Lung (tissue), 12 donors: ENCODE results near the gene MBD3. TPM values are rescaled to one million over a fixed set of nuclear protein-coding genes. Genes with fewer than 3 reads are reported as not detected.

Experiments
- ATAC-seq: fragments of 200-7000 bp; cut with Tn5 transposase; one replicate; pipeline ENCODE4 v1.9.1; 2020; ENCODE audit warnings: moderate number of reproducible peaks; ENCODE audit not compliant: insufficient read depth, low FRiP score
- DNase-seq, 3 donors: peaks; one replicate each; pipeline ENCODE4 v3.0.0-alpha.2; 2013 to 2017
- H3K27ac ChIP-seq, 2 donors: one replicate each; pipeline ENCODE4 v1.5.1; 2013; ENCODE audit warnings: mild to moderate bottlenecking in 2 of 2, moderate library complexity in 2 of 2, control low read depth in 1 of 2, inconsistent platforms in 1 of 2, low read depth in 1 of 2, low read length in 1 of 2
- H3K27me3 ChIP-seq, 3 donors: one replicate each; pipeline ENCODE4 v1.5.1; 2013; ENCODE audit warnings: low read length in 2 of 3; ENCODE audit not compliant: control insufficient read depth in 3 of 3, insufficient read depth in 3 of 3
- H3K36me3 ChIP-seq, 4 donors: one replicate each; pipeline ENCODE4 v1.5.1; 2013; ENCODE audit warnings: low read length in 4 of 4, mild to moderate bottlenecking in 1 of 4, moderate library complexity in 1 of 4; ENCODE audit not compliant: control insufficient read depth in 4 of 4, insufficient read depth in 4 of 4
- H3K4me1 ChIP-seq, 5 donors: one replicate each; pipeline ENCODE4 v1.5.1; 2013; ENCODE audit warnings: low read length in 5 of 5, mild to moderate bottlenecking in 2 of 5, moderate library complexity in 1 of 5; ENCODE audit not compliant: control insufficient read depth in 5 of 5, insufficient read depth in 5 of 5
- H3K4me3 ChIP-seq: one replicate; pipeline ENCODE4 v1.5.1; 2013; ENCODE audit warnings: mild to moderate bottlenecking, control low read depth, moderate library complexity
- H3K9ac ChIP-seq, 2 donors: one replicate each; pipeline ENCODE4 v1.5.1; 2013; ENCODE audit warnings: low read length in 2 of 2, control low read depth in 1 of 2; ENCODE audit not compliant: insufficient read depth in 1 of 2
- H3K9me3 ChIP-seq, 4 donors: one replicate each; pipeline ENCODE4 v1.5.1; 2013; ENCODE audit warnings: low read length in 3 of 4, mild to moderate bottlenecking in 1 of 4, moderate library complexity in 1 of 4; ENCODE audit not compliant: control insufficient read depth in 4 of 4, insufficient read depth in 3 of 4
- CTCF ChIP-seq: IDR thresholded peaks from 2 replicates; pipeline ENCODE4 v1.5.1; 2012; ENCODE audit warnings: mild to moderate bottlenecking; ENCODE audit errors: control extremely low read depth, extremely low read depth
- WGBS, 2 donors: extraction: QIAGEN DNeasy Blood & Tissue Kit; methylation state at CpG; one replicate each; pipeline ENCODE4 v1.1.7; 2013; 5-methylcytosine and 5-hydroxymethylcytosine counted together
- polyA plus RNA-seq, 2 donors: library from polyadenylated mRNA; stranded (reverse); fragments of 200-250 nt; gene quantifications; one replicate each; pipeline ENCODE4 v1.2.1, GENCODE V29; 2013
- total RNA-seq, 2 donors: library from RNA; depleted of rRNA in 1 of 2; stranded (reverse); fragments of >200 nt in 1 of 2; gene quantifications; one replicate each; pipeline ENCODE4 v1.2.1, GENCODE V29; 2014 to 2021
- donor health status: control.
- donor health status: control.
- donor health status: Bipolar disorder and iron deficiency.
- donor health status: healthy.
- donor health status: DM: yes; HTN: yes; CAD: no.

The MBD3 gene
- total and polyA plus RNA-seq, 4 donors, result 48.1 to 129 (median 88.7) TPM

GRCh38 chr19:1575323-1576241 lies 17.1 kb downstream of the MBD3 start:
- peaks cover under 1 to 37% (median 6%) of the 10 kb centered on the region in 4 donors for H3K36me3 ChIP-seq
- H3K4me3 ChIP-seq, result no peak overlapping the region
- ATAC-seq (no peak), DNase-seq (no peak)
- H3K27me3 ChIP-seq, result no peaks in the 10 kb centered on the region
- no peaks in the 10 kb centered on the region for H3K9me3 ChIP-seq
- H3K27ac ChIP-seq, result no peak overlapping the region
- H3K9ac ChIP-seq, result no peak overlapping the region
- 83 to 88% methylated on average over 22 of the region's 22 CpGs for WGBS, 2 donors
- no peak for TF ChIP-seq CTCF
- no peaks in the 10 kb centered on the region for H3K4me1 ChIP-seq

GRCh38 chr19:1574354-1575136 lies 18.1 kb downstream of the MBD3 start:
- H3K9me3 ChIP-seq, result no peaks in the 10 kb centered on the region
- no peak for TF ChIP-seq CTCF
- peaks cover 0 to 31% (median 3%) of the 10 kb centered on the region in 4 donors for H3K36me3 ChIP-seq
- H3K27me3 ChIP-seq, result no peaks in the 10 kb centered on the region
- H3K27ac ChIP-seq, result no peak overlapping the region
- no peak overlapping the region for H3K4me3 ChIP-seq
- WGBS, 2 donors, result 86 to 88% methylated on average over 33 to 34 of the region's 34 CpGs
- no peak overlapping the region for H3K9ac ChIP-seq
- no peaks in the 10 kb centered on the region for H3K4me1 ChIP-seq
- ATAC-seq (no peak), DNase-seq (no peak)

- Histone ChIP-seq H3K4me1 (peaks cover 0 to 5% (median 0%) of the 10 kb centered on the region in 5 donors), H3K27me3 (no peaks in the 10 kb centered on the region), H3K36me3 (peaks cover 0 to 17% (median 3%) of the 10 kb centered on the region in 4 donors), H3K4me3 (no peak overlapping the region), H3K9ac (no peak overlapping the region), H3K9me3 (no peaks in the 10 kb centered on the region), H3K27ac (no peak overlapping the region)
- 79 to 83% methylated on average over 9 of the region's 9 CpGs for WGBS, 2 donors
- no peak for ATAC-seq
- DNase-seq, result no peak
- TF ChIP-seq CTCF, result no peak
Measured at GRCh38 chr19:1572795-1573194, 19.9 kb downstream of the MBD3 start.
